GM19025 (cell line): ENCODE measurements around the gene RDM1.
"Not testable (repeated sequence)": the region's sequence is repeated elsewhere in the genome, so short reads cannot be mapped to it uniquely, and the experiment has no call there.

Experiments used
- ATAC-seq: cut with Tn5 transposase; IDR thresholded peaks from one replicate; pipeline ENCODE4 v1.9.1; 2021; ENCODE audit warnings: mild to moderate bottlenecking, low read depth, moderate library complexity; ENCODE audit not compliant: unreplicated experiment

Gene RDM1

GRCh38 chr17:35900708-35901480, 29.7 kb downstream of the RDM1 start:
- no peak for ATAC-seq

GRCh38 chr17:35900280-35900679, 30.3 kb downstream of the RDM1 start:
- no peak for ATAC-seq

GRCh38 chr17:35898283-35899070, 32.1 kb downstream of the RDM1 start:
- no peak for ATAC-seq

GRCh38 chr17:35897772-35898171, 32.8 kb downstream of the RDM1 start:
- ATAC-seq = not testable (repeated sequence)

- ATAC-seq = no peak
Observed at GRCh38 chr17:35895636-35896587, 34.7 kb downstream of the RDM1 start.

GRCh38 chr17:35894206-35894605, 36.4 kb downstream of the RDM1 start:
- ATAC-seq = no peak

- ATAC-seq = no peak
Observed at GRCh38 chr17:35893751-35894150, 36.8 kb downstream of the RDM1 start.

GRCh38 chr17:35892091-35893035, 38.2 kb downstream of the RDM1 start:
- no peak for ATAC-seq

- no peak for ATAC-seq
Observed at GRCh38 chr17:35891269-35891668, 39.3 kb downstream of the RDM1 start.

GRCh38 chr17:35890774-35891155, 39.8 kb downstream of the RDM1 start:
- peak; percentile 53 for ATAC-seq

- ATAC-seq = no peak
Observed at GRCh38 chr17:35889818-35890773, 40.5 kb downstream of the RDM1 start.

- ATAC-seq = no peak
Observed at GRCh38 chr17:35889241-35889640, 41.3 kb downstream of the RDM1 start.

GRCh38 chr17:35879773-35880654, 50.6 kb downstream of the RDM1 start, which contains the start of gene CCL5:
Gene CCL5 (minus strand): TSS chr17:35880360.
- ATAC-seq = peak; percentile 93

- no peak for ATAC-seq
Observed at GRCh38 chr17:35878361-35878760, 52.2 kb downstream of the RDM1 start.

- no peak for ATAC-seq
Observed at GRCh38 chr17:35877345-35878029, 53.1 kb downstream of the RDM1 start.

- no peak for ATAC-seq
Observed at GRCh38 chr17:35876534-35876933, 54.0 kb downstream of the RDM1 start.

GRCh38 chr17:35875800-35876139, 54.8 kb downstream of the RDM1 start:
- no peak for ATAC-seq
